A673 (cell line): ENCODE data around the gene VIT. TPM values are rescaled to one million over a fixed set of nuclear protein-coding genes. Genes with fewer than 3 reads are reported as not detected.
A peak's percentile ranks its signal among the peaks of the same experiment; 100 is the strongest.

Source experiments
- BruUV-seq: library from RNA; stranded (reverse); fragments of 400-500 nt; replicated peaks from 2 replicates; lab custom pipeline; 2021; lab: Mats Ljungman, UMichigan
- CTCF ChIA-PET: fragments of 300-600 bp; sonication (Branson Sonifier 250); formaldehyde crosslinking; loops from one replicate; lab custom pipeline; 2022; ENCODE audit warnings: antibody characterized with exemption; lab: Charles Lee
- POLR2A ChIA-PET: fragments of 300-600 bp; sonication (Branson Sonifier 250); formaldehyde crosslinking; loops from one replicate; lab custom pipeline; 2022; ENCODE audit warnings: antibody characterized with exemption; ENCODE audit not compliant: low non-redundant PET; lab: Charles Lee
- DNase-seq: peaks from one replicate; pipeline ENCODE4 v3.0.0-alpha.2; 2015; ENCODE audit warnings: low spot score
- H3K27ac ChIP-seq: fragments of 200-600 bp; sonication (generic); 2 replicates; pipeline ENCODE4 v1.5.1; 2016; ENCODE audit warnings: mixed run types, low read depth, mild to moderate bottlenecking, mixed read lengths, antibody characterized with exemption, low read length; ENCODE audit not compliant: poor library complexity, severe bottlenecking
- H3K27me3 ChIP-seq: fragments of 200-600 bp; sonication (generic); replicated peaks from 2 replicates; pipeline ENCODE4 v1.6.1; 2017; ENCODE audit warnings: mixed run types, low read depth, mild to moderate bottlenecking, mixed read lengths, antibody characterized with exemption, low read length; ENCODE audit not compliant: insufficient read depth, poor library complexity
- H3K36me3 ChIP-seq: fragments of 200-600 bp; sonication (generic); 2 replicates; pipeline ENCODE4 v1.6.1; 2016; ENCODE audit warnings: mixed run types, mild to moderate bottlenecking, mixed read lengths, antibody characterized with exemption, low read length; ENCODE audit not compliant: insufficient read depth, poor library complexity, severe bottlenecking
- H3K4me1 ChIP-seq: fragments of 200-600 bp; sonication (generic); 2 replicates; pipeline ENCODE4 v1.6.1; 2017; ENCODE audit warnings: mixed run types, mild to moderate bottlenecking, mixed read lengths, antibody characterized with exemption, low read length; ENCODE audit not compliant: insufficient read depth, poor library complexity, severe bottlenecking
- H3K4me3 ChIP-seq: fragments of 200-600 bp; sonication (generic); 2 replicates; pipeline ENCODE4 v1.5.1; 2016; ENCODE audit warnings: low read depth, mixed run types, mild to moderate bottlenecking, mixed read lengths, low read length; ENCODE audit not compliant: poor library complexity, severe bottlenecking
- H3K9me3 ChIP-seq: fragments of 200-600 bp; sonication (generic); 2 replicates; pipeline ENCODE4 v1.6.1; 2016; ENCODE audit warnings: mixed run types, low read depth, mild to moderate bottlenecking, mixed read lengths, antibody characterized with exemption, low read length; ENCODE audit not compliant: poor library complexity, severe bottlenecking
- EZH2 ChIP-seq: fragments of 200-600 bp; sonication (generic); IDR thresholded peaks from 2 replicates; pipeline ENCODE4 v1.6.1; 2017; ENCODE audit warnings: borderline replicate concordance, low read depth, mild to moderate bottlenecking, mixed read lengths, antibody characterized with exemption, low read length; ENCODE audit not compliant: poor library complexity, severe bottlenecking
- intact Hi-C: fragments of 100-400 bp; cut with micrococcal nuclease; formaldehyde crosslinking; loops from one replicate; pipeline ENCODE4 v1.10.0; 2022; ENCODE audit not compliant: unreplicated experiment
- total RNA-seq: library from RNA; stranded (reverse); gene quantifications from 2 replicates; pipeline ENCODE4 v1.2.3, GENCODE V29; 2021
- TF ChIP-seq, protein P1 (sequence below): fragments of 300-800, 200-600 bp; sonication (generic); conservative IDR thresholded peaks from 2 replicates; pipeline ENCODE4 v1.5.1; 2017; ENCODE audit warnings: low read depth, mild to moderate bottlenecking, antibody characterized with exemption, low read length, moderate library complexity, mixed read lengths

Gene VIT
- total RNA-seq, 1 experiment from 2014 or later, result not detected

DNA sequence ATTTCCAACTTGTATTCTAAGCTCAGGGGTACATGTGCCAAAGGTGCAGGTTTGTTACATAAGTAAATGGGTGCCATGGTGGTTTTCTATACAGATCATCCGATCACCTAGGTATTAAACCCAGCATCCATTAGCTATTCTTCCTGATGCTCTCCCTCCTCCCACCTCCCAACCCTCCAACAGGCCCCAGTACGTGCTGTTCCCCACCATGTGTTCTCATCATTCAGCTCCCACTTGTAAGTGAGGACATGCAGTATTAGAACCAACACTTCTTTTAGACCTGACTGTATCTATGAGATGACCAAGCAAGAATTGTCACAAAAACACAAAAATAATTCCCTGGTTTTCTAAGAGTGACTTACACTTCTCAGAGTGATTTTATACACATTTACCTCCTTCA is 83.0 kb downstream of the VIT start:
- Histone ChIP-seq H3K27me3 (no peaks in the 10 kb centered on the region), H3K36me3 (no peaks in the 10 kb centered on the region), H3K4me1 (peaks cover 12% of the 10 kb centered on the region), H3K4me3 (no peak overlapping the region), H3K9me3 (no peaks in the 10 kb centered on the region), H3K27ac (no peak overlapping the region)
- ChIA-PET CTCF (no interaction called here), POLR2A (no interaction called here)
- intact Hi-C loops, result no loop called here
- no peak for DNase-seq
- TF ChIP-seq EZH2, result no peak
- TF ChIP-seq, protein P1, sequence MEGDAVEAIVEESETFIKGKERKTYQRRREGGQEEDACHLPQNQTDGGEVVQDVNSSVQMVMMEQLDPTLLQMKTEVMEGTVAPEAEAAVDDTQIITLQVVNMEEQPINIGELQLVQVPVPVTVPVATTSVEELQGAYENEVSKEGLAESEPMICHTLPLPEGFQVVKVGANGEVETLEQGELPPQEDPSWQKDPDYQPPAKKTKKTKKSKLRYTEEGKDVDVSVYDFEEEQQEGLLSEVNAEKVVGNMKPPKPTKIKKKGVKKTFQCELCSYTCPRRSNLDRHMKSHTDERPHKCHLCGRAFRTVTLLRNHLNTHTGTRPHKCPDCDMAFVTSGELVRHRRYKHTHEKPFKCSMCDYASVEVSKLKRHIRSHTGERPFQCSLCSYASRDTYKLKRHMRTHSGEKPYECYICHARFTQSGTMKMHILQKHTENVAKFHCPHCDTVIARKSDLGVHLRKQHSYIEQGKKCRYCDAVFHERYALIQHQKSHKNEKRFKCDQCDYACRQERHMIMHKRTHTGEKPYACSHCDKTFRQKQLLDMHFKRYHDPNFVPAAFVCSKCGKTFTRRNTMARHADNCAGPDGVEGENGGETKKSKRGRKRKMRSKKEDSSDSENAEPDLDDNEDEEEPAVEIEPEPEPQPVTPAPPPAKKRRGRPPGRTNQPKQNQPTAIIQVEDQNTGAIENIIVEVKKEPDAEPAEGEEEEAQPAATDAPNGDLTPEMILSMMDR, result no peak
- BruUV-seq, result no TSS peak

DNA sequence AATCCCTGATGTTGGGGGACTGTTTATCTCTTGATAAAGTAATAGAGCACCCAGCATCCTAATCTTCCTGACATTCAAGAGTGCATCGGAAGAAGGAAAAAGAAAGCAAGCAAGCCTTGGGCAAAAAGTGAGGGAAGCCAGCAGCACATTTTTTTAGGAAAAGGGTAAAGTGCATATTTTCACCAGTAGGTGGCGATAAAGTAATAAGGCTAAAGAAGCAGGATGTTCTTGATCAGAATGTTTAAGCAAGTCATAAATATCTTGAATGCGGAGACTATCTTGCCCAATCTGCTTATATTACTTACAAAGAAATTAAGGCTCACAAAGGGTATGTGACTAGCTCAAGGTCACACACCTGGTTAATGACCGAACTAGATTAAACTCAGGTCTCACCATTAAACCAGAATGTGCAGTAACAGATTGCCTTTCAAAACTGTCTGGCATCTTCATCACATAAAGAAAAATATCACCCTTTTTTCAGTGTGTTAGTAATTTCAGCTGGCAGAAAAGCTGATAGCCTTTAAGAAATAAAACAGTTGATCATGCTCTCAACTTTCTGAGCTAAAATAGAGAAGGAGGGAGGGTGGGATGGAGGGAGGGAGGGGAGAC is 83.8 kb downstream of the VIT start:
- intact Hi-C loops, result loop anchor here (5.0 to 10.0 kb wide), 3 partner anchors 134 to 428 kb away; no protein-coding TSS in a partner anchor
- CTCF ChIA-PET, result no interaction called here
- H3K4me3 ChIP-seq, result no peak overlapping the region

DNA sequence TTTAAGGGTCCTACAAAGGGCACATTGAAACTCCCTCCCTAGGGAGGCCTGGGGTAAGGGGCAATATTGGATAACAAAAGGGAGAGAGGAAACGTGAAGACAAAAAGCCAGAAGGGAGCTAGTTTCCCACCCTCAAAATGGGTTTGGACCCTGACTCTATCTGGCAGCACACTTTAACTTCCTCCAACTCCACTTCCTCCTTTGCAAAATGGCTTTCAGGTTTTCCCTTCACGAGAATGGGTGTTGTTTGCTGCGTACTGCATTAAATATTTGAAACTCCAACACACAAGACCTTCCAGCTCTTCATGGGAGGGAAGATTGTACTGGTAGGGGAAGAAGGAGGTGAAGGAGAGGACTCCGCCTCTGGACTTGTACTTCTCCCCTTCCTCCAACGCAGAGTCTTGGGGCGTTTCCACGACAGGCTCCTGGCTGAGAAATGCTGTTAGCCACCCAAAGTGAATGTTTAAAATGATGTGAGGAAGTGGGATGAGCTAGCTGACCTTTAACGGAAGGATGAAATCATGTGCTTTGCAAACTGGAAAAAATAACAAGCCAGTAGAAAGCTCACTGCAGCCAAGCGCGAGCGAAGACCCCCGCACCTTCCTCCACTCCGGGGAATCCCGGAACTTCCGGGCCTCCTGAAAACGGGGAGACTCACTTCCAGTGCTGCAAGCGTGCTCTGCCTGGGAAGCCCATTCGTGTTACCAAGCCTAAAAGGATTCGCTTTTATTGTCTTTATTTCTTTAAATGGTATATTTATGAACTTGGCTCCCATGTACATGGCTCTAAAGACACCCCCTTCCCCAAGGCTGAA is 85.6 kb downstream of the VIT start:
- POLR2A ChIA-PET, result no interaction called here

More for the DNA sequence above, 83.8 kb downstream of the VIT start:
- DNase-seq, result peak; percentile 72
- POLR2A ChIA-PET, result no interaction called here
- Histone ChIP-seq H3K4me1 (peaks cover 12% of the 10 kb centered on the region), H3K9me3 (no peaks in the 10 kb centered on the region), H3K36me3 (no peaks in the 10 kb centered on the region), H3K27ac (no peak overlapping the region), H3K27me3 (no peaks in the 10 kb centered on the region)
- TF ChIP-seq, protein P1, result peak; percentile 83
- TF ChIP-seq EZH2, result no peak
- no TSS peak for BruUV-seq

More for the DNA sequence above, 85.6 kb downstream of the VIT start:
- H3K27ac ChIP-seq, result no peak overlapping the region
- no peak for DNase-seq
- no peaks in the 10 kb centered on the region for H3K27me3 ChIP-seq
- no peaks in the 10 kb centered on the region for H3K36me3 ChIP-seq
- no TSS peak for BruUV-seq
- TF ChIP-seq, protein P1, result no peak
- no peak for TF ChIP-seq EZH2
- intact Hi-C loops, result loop anchor here (2.0 to 10.0 kb wide), 4 partner anchors 133 to 430 kb away; no protein-coding TSS in a partner anchor
- H3K4me3 ChIP-seq, result no peak overlapping the region
- H3K9me3 ChIP-seq, result no peaks in the 10 kb centered on the region
- CTCF ChIA-PET, result no interaction called here
- peaks cover 12% of the 10 kb centered on the region for H3K4me1 ChIP-seq
